Hepatocyte (in vitro differentiated cells): ENCODE measurements around the gene EYS.

ENCODE experiments used
- EZH2 ChIP-seq: fragments of 200-600 bp; sonication (generic); IDR thresholded peaks from 2 replicates; pipeline ENCODE4 v1.6.1; 2016; ENCODE audit warnings: antibody characterized with exemption, mild to moderate bottlenecking, borderline replicate concordance
- TF ChIP-seq, protein P1 (sequence below): fragments of 200-600 bp; sonication (generic); IDR thresholded peaks from 2 replicates; pipeline ENCODE4 v1.5.1; 2016; ENCODE audit warnings: antibody characterized with exemption, mild to moderate bottlenecking; ENCODE audit not compliant: poor library complexity

- TF ChIP-seq, protein P1, sequence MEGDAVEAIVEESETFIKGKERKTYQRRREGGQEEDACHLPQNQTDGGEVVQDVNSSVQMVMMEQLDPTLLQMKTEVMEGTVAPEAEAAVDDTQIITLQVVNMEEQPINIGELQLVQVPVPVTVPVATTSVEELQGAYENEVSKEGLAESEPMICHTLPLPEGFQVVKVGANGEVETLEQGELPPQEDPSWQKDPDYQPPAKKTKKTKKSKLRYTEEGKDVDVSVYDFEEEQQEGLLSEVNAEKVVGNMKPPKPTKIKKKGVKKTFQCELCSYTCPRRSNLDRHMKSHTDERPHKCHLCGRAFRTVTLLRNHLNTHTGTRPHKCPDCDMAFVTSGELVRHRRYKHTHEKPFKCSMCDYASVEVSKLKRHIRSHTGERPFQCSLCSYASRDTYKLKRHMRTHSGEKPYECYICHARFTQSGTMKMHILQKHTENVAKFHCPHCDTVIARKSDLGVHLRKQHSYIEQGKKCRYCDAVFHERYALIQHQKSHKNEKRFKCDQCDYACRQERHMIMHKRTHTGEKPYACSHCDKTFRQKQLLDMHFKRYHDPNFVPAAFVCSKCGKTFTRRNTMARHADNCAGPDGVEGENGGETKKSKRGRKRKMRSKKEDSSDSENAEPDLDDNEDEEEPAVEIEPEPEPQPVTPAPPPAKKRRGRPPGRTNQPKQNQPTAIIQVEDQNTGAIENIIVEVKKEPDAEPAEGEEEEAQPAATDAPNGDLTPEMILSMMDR, result no peak
- no peak for TF ChIP-seq EZH2
Measured at GRCh38 chr6:64010666-64011065, 1696.4 kb downstream of the EYS start.
